IPS DF 6.9 (cell line): ENCODE data around the gene LRRC41.
"Not testable (repeated sequence)": the region's sequence is repeated elsewhere in the genome, so short reads cannot be mapped to it uniquely, and the experiment has no call there.

ENCODE experiments used
- DNase-seq: peaks from one replicate; pipeline ENCODE4 v3.0.0-alpha.2; 2013; ENCODE audit warnings: low read depth, low spot score
- H3K27ac ChIP-seq: one replicate; pipeline ENCODE4 v1.5.1; 2013; ENCODE audit warnings: low read length, control low read depth
- H3K27me3 ChIP-seq: 2 replicates; pipeline ENCODE4 v1.6.1; 2013; ENCODE audit warnings: mild to moderate bottlenecking, low read length; ENCODE audit not compliant: control insufficient read depth, insufficient read depth
- H3K36me3 ChIP-seq: 2 replicates; pipeline ENCODE4 v1.6.1; 2013; ENCODE audit warnings: low read length; ENCODE audit not compliant: control insufficient read depth, insufficient read depth
- H3K4me1 ChIP-seq: 2 replicates; pipeline ENCODE4 v1.6.1; 2013; ENCODE audit warnings: low read length; ENCODE audit not compliant: control insufficient read depth, insufficient read depth
- H3K4me3 ChIP-seq: 2 replicates; pipeline ENCODE4 v1.5.1; 2013; ENCODE audit warnings: mild to moderate bottlenecking, low read length
- H3K9me3 ChIP-seq: 2 replicates; pipeline ENCODE4 v1.6.1; 2013; ENCODE audit warnings: low read length, inconsistent platforms; ENCODE audit not compliant: control insufficient read depth, insufficient read depth
- WGBS: extraction: QIAGEN DNeasy Blood & Tissue Kit; methylation state at CpG from one replicate; pipeline ENCODE4 v1.1.7; 2013; ENCODE audit warnings: mixed read lengths, missing lambda C conversion rate; ENCODE audit not compliant: insufficient read length, insufficient coverage; 5-methylcytosine and 5-hydroxymethylcytosine counted together

Gene LRRC41

GRCh38 chr1:46340404-46341221 is 37.2 kb upstream of the LRRC41 start, which contains the start of gene NSUN4:
TSS of gene NSUN4 (plus strand) at chr1:46340807. CDS start at chr1:46340827, 20 bp downstream.
- Histone ChIP-seq H3K4me1 (peaks cover 2% of the 10 kb centered on the region; the same call in 1 of the 2 replicates), H3K4me3 (peak within 1 kb of the TSS; percentile 82; the same call in 1 of the 2 replicates), H3K27ac (no peak within 1 kb of the TSS), H3K27me3 (no peaks in the 10 kb centered on the region), H3K9me3 (no peaks in the 10 kb centered on the region), H3K36me3 (peaks cover 10% of the 10 kb centered on the region; the same call in 1 of the 2 replicates)
- DNase-seq, result peak; percentile 70
- WGBS, result no CpG with 5 or more reads among the region's 53 CpGs

DNA sequence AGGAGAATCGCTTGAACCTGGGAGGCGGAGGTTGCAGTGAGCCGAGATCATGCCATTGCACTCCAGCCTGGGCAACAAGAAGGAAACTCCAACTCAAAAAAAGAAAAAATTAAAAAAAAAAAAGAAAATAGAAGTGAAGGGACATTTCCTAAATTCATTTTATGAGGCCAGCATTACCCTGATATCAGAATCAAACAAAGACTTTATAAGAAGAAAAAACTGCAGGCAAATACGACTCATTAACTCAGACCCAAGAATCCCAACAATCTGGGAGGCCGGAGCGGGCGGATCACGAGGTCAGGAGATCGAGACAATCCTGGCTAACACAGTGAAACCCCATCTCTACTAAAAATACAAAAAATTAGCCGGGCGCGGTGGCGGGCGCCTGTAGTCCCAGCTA is 34.0 kb upstream of the LRRC41 start:
- not testable (repeated sequence) for DNase-seq, H3K4me3 ChIP-seq, H3K27ac ChIP-seq, H3K27me3 ChIP-seq, H3K9me3 ChIP-seq, H3K36me3 ChIP-seq, H3K4me1 ChIP-seq
- WGBS, result no CpG with 5 or more reads among the region's 14 CpGs

DNA sequence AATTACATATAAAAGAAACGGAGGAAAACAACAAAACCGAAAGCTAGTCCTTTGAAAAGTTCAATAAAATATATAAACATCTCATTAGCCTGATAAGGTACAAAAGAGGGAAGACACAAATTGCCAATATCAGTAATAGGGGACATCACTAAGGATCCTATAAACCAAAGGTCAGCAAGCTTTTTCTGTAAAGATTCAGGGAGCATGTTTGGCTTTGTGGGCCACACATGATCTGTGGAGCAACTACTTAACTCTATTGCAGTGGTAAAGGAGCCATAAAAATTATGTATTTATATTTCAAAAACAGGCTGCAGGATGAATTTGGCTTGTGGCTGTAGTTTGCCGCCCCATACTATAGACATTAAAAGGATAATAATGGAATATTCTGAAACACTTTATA is 31.7 kb upstream of the LRRC41 start:
- no peak overlapping the region for H3K4me3 ChIP-seq
- no peaks in the 10 kb centered on the region for H3K9me3 ChIP-seq
- WGBS, result no CpG with 5 or more reads among the region's 3 CpGs
- H3K27ac ChIP-seq, result no peak overlapping the region
- DNase-seq, result no peak
- no peaks in the 10 kb centered on the region for H3K27me3 ChIP-seq
- H3K4me1 ChIP-seq, result peaks cover 2% of the 10 kb centered on the region; the same call in 1 of the 2 replicates
- no peaks in the 10 kb centered on the region for H3K36me3 ChIP-seq

GRCh38 chr1:46334030-46334384 is 30.6 kb upstream of the LRRC41 start:
- DNase-seq, result no peak
- Histone ChIP-seq H3K9me3 (no peaks in the 10 kb centered on the region), H3K4me3 (no peak overlapping the region), H3K27me3 (no peaks in the 10 kb centered on the region), H3K4me1 (no peaks in the 10 kb centered on the region), H3K27ac (no peak overlapping the region), H3K36me3 (no peaks in the 10 kb centered on the region)
- no CpG with 5 or more reads among the region's 2 CpGs for WGBS

DNA sequence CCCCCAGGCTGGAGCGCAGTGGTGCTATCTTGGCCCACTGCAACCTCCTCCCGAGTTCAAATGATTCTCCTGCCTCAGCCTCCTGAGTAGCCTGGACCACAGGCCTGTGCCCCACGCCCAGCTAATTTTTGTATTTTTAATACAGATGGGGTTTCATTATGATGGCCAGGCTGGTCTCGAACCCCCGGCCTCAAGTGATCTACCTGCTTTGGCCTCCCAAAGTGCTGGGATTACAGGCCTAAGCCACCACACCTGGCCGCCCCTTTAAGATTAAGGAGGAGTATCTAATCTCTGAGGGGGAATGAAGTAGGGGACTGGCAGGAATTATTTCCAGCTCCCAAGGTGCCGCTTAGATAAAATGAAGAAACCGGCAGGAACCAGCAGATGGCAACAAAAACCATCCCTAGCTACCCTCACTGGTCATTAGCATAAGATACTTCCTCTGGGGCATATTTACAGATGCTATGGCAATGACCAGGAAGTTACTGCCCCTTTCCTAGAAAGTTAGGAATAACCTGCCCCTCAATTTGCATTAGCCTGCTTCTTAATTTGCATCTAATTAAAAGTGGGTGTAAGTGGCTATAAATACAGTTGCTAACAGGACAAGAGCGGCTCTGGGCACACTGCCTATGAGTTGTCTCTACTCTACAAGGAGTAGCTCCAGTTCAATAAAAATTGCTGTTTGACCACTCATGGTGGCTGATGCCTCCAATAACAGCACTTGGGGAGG is 30.0 kb upstream of the LRRC41 start:
- DNase-seq, result no peak
- H3K27me3 ChIP-seq, result no peaks in the 10 kb centered on the region
- no peak overlapping the region for H3K27ac ChIP-seq
- H3K36me3 ChIP-seq, result no peaks in the 10 kb centered on the region
- no peaks in the 10 kb centered on the region for H3K4me1 ChIP-seq
- H3K9me3 ChIP-seq, result no peaks in the 10 kb centered on the region
- WGBS, result no CpG with 5 or more reads among the region's 9 CpGs
- H3K4me3 ChIP-seq, result no peak overlapping the region

DNA sequence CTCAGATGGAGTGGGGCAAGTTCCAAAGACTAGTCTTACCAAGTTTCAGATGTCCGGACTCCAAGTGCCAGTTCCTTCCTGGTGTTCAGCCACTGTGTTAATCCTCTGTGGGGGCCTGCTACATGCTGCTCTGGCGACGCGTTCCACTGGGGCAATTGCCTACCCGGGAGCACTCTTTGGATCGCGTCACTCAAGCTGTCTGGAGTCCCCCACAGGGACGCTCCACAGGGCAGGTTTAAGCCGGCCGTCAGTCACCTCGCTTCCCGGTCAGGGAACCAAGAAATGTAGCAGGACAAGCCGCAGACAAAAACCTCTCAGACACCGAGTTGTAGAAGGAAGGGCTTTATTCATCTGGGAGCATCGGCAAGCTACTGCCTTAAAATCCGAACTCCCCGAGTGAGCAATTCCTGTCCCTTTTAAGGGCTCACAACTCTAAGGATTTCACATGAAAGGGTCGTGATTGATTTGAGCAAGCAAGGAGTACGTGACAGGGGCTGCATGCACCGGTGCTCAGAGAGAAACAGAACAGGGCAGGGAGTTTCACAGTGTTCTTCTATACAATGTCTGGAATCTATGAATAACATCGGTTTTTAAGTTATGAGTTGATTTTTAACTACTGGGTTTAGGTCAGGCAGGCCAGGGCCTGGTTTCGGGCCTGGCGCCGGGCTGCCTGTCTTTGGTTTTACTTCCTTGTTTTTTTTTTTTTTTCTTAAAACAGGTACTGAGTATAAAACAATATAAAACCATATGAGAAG is 28.5 kb upstream of the LRRC41 start:
- H3K36me3 ChIP-seq, H3K4me3 ChIP-seq, H3K9me3 ChIP-seq, DNase-seq, H3K27ac ChIP-seq, H3K4me1 ChIP-seq, H3K27me3 ChIP-seq: not testable (repeated sequence)
- WGBS, result no CpG with 5 or more reads among the region's 24 CpGs

- H3K36me3 ChIP-seq, H3K9me3 ChIP-seq, H3K4me3 ChIP-seq, H3K27ac ChIP-seq, H3K4me1 ChIP-seq, H3K27me3 ChIP-seq, DNase-seq: not testable (repeated sequence)
- WGBS, result no CpG with 5 or more reads among the region's 2 CpGs
These were observed 27.0 kb upstream of the LRRC41 start for GRCh38 chr1:46330381-46330780.

DNA sequence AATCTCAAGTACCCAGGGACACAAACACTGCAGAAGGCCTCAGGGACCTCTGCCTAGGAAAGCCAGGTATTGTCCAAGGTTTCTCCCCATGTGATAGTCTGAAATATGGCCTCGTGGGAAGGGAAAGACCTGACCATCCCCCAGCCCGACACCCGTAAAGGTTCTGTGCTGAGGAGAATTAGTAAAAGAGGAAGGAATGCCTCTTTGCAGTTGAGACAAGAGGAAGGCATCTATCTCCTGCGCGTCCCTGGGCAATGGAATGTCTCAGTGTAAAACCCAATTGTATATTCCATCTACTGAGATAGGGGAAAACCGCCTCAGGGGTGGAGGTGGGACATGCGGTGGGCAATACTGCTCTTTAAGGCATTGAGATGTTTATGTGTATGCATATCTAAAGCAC is 26.4 kb upstream of the LRRC41 start:
- H3K27ac ChIP-seq, DNase-seq: not testable (repeated sequence)
- no CpG with 5 or more reads among the region's 7 CpGs for WGBS

DNA sequence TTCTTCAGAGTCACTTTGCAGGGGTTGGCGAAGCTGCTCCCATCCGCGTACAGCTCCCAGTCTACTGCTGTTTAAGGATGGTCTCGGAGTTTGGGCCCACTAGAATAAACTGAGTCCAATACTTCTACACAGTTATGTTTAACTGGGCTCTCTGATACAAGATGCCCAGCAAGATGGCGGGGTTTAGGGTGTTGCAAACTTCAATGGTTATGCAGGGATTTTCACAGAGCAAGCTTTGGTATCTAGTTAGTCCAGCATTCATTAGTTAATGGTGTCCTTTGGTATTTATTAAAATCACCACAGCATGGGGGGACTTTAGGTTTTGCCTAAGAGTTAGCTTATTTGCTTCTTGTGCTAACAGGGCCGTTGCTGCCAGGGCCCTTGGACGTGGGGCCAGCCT is 24.8 kb upstream of the LRRC41 start:
- not testable (repeated sequence) for H3K4me3 ChIP-seq
- no CpG with 5 or more reads among the region's 7 CpGs for WGBS

More for the DNA sequence above, 26.4 kb upstream of the LRRC41 start:
- not testable (repeated sequence) for H3K9me3 ChIP-seq, H3K36me3 ChIP-seq, H3K27me3 ChIP-seq, H3K4me1 ChIP-seq, H3K4me3 ChIP-seq

GRCh38 chr1:46325285-46326076 is 22.1 kb upstream of the LRRC41 start:
- H3K9me3 ChIP-seq, H3K27ac ChIP-seq, H3K27me3 ChIP-seq, H3K4me1 ChIP-seq, DNase-seq, H3K36me3 ChIP-seq, H3K4me3 ChIP-seq: not testable (repeated sequence)
- no CpG with 5 or more reads among the region's 11 CpGs for WGBS

More for the DNA sequence above, 24.8 kb upstream of the LRRC41 start:
- H3K4me1 ChIP-seq, H3K27me3 ChIP-seq, H3K9me3 ChIP-seq, H3K36me3 ChIP-seq, H3K27ac ChIP-seq, DNase-seq: not testable (repeated sequence)
